ENCODE data around the gene B3GNT7. TPM values are rescaled to one million over a fixed set of nuclear protein-coding genes. Genes with fewer than 3 reads are reported as not detected.

B3GNT7 gene
- total RNA-seq, 1 experiment from 2014 or later: 6.1 TPM

GRCh38 chr2:231360401-231360800, 35.1 kb upstream of the B3GNT7 start:
- TF ChIP-seq CBX3 (IDR thresholded peaks at IDR 0.05; ENCODE audit: low read depth) (no peak), SP1 (IDR thresholded peaks at IDR 0.05; ENCODE audit: low read depth) (no peak), EZH2 (IDR thresholded peaks at IDR 0.05) (no peak), ATF3 (IDR thresholded peaks at IDR 0.05) (no peak), MAX (IDR thresholded peaks at IDR 0.05) (no peak), FOSL1 (IDR thresholded peaks at IDR 0.05; ENCODE audit: low read depth) (no peak), YY1 (IDR thresholded peaks at IDR 0.05; ENCODE audit: extremely low read depth, insufficient replicate concordance, low read depth, low read length) (no peak), ZBTB33 (IDR thresholded peaks at IDR 0.05; ENCODE audit: extremely low read depth, insufficient replicate concordance, low read length) (no peak), ZFX (IDR thresholded peaks at IDR 0.05) (no peak), ZNF274 (IDR thresholded peaks at IDR 0.05; ENCODE audit: low read depth, low read length) (no peak), SIN3A (IDR thresholded peaks at IDR 0.05; ENCODE audit: low read depth) (no peak), TCF7L2 (IDR thresholded peaks at IDR 0.05; ENCODE audit: borderline replicate concordance, extremely low read depth, insufficient read depth, insufficient read length) (no peak), REST (IDR thresholded peaks at IDR 0.05; ENCODE audit: low read depth) (no peak), JUND (IDR thresholded peaks at IDR 0.05) (no peak), RAD21 (IDR thresholded peaks at IDR 0.05; ENCODE audit: low read depth) (no peak), POLR2AphosphoS5 (IDR thresholded peaks at IDR 0.05; ENCODE audit: low read depth, low read length) (no peak), SRF (IDR thresholded peaks at IDR 0.05; ENCODE audit: low read depth) (no peak), POLR2A (IDR thresholded peaks at IDR 0.05; ENCODE audit: borderline replicate concordance, extremely low read depth, insufficient read depth, insufficient read length) (no peak), EZH2phosphoT487 (IDR thresholded peaks at IDR 0.05; ENCODE audit: borderline replicate concordance) (no peak)
- POLR2A ChIA-PET: no interaction called here

More at GRCh38 chr2:231360401-231360800, 35.1 kb upstream of the B3GNT7 start:
- H4K20me1 ChIP-seq (ENCODE audit: insufficient read depth): no peaks in the 10 kb centered on the region
- no peaks in the 10 kb centered on the region for H3K36me3 ChIP-seq (ENCODE audit: control insufficient read depth in 1 of 2, insufficient read depth in 2 of 2, low read length in 2 of 2)
- no peak overlapping the region for H2AFZ ChIP-seq (ENCODE audit: low read depth, low read length, poor library complexity, severe bottlenecking)
- H3K4me2 ChIP-seq (ENCODE audit: low read length): no peak overlapping the region
- H3K4me3 ChIP-seq (replicated peaks in 1 of 2; ENCODE audit: low read depth in 1 of 2, low read length in 2 of 2): no peak overlapping the region
- no peaks in the 10 kb centered on the region for H3K79me2 ChIP-seq (ENCODE audit: insufficient read depth, low read length)
- no peaks in the 10 kb centered on the region for H3K27me3 ChIP-seq (ENCODE audit: insufficient read depth, low read length)
- DNase-seq (ENCODE audit: low read depth, low spot score): no peak
- H3K4me1 ChIP-seq (ENCODE audit: control insufficient read depth in 1 of 2, insufficient read depth in 2 of 2, low read length in 2 of 2): peaks cover 2 to 7% of the 10 kb centered on the region in 2 experiments; a peak in 3 of 4 replicates
- H3K27ac ChIP-seq (ENCODE audit: low read depth, low read length): no peak overlapping the region
- intact Hi-C loops (cut with micrococcal nuclease): no loop called here
- ChIA-PET RAD21 (ENCODE audit: low non-redundant PET in 1 of 2, low total read pairs in 2 of 2, uncharacterized antibody in 2 of 2, unreplicated experiment in 2 of 2) (no interaction called here), CTCF (no interaction called here)
- BruUV-seq (replicated peaks): no TSS peak
- H3K9me3 ChIP-seq (ENCODE audit: control insufficient read depth in 1 of 2, insufficient read depth in 1 of 2, low read depth in 1 of 2, low read length in 2 of 2): no peaks in the 10 kb centered on the region
- no peak for ATAC-seq
- H3K9ac ChIP-seq (ENCODE audit: low read length): no peak overlapping the region
- H3K9me2 ChIP-seq (ENCODE audit: insufficient read depth): no peaks in the 10 kb centered on the region
